Stimulated activated CD8-positive, alpha-beta memory T cell treated with anti-CD3 and anti-CD28 coated beads, Interleukin-4, amount 100 ng/mL, for 24 hours (primary cell): ENCODE measurements around the gene TNNI3K.
"Not testable (repeated sequence)": the region's sequence is repeated elsewhere in the genome, so short reads cannot be mapped to it uniquely, and the experiment has no call there.

ENCODE experiments used
- DNase-seq: peaks from one replicate; pipeline ENCODE4 v3.0.0-alpha.2; 2020; ENCODE audit warnings: low read depth

TNNI3K gene, protein sequence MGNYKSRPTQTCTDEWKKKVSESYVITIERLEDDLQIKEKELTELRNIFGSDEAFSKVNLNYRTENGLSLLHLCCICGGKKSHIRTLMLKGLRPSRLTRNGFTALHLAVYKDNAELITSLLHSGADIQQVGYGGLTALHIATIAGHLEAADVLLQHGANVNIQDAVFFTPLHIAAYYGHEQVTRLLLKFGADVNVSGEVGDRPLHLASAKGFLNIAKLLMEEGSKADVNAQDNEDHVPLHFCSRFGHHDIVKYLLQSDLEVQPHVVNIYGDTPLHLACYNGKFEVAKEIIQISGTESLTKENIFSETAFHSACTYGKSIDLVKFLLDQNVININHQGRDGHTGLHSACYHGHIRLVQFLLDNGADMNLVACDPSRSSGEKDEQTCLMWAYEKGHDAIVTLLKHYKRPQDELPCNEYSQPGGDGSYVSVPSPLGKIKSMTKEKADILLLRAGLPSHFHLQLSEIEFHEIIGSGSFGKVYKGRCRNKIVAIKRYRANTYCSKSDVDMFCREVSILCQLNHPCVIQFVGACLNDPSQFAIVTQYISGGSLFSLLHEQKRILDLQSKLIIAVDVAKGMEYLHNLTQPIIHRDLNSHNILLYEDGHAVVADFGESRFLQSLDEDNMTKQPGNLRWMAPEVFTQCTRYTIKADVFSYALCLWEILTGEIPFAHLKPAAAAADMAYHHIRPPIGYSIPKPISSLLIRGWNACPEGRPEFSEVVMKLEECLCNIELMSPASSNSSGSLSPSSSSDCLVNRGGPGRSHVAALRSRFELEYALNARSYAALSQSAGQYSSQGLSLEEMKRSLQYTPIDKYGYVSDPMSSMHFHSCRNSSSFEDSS

DNA sequence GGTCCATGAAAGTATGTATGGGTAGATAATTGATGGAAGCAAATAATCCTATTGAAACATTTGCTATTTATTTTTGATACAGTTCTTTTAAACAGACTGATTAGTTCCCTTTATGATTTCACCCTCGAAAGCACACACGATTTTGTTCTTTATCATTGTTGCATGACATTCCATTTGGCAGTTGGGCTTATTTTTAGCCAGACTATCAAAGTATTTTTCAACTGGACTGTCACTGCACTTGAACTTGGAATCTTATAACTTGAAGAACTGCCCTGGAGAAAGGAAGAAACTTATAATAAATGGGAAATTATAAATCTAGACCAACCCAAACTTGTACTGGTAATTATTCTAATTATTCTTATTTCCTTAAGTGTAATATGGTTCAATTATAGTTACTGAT lies at the start of gene TNNI3K:
Gene TNNI3K, plus strand, starts transcription at position 235 of the 400 bp plus-strand sequence. Its CDS starts 65 bp downstream, at position 300.
- DNase-seq = no peak

DNA sequence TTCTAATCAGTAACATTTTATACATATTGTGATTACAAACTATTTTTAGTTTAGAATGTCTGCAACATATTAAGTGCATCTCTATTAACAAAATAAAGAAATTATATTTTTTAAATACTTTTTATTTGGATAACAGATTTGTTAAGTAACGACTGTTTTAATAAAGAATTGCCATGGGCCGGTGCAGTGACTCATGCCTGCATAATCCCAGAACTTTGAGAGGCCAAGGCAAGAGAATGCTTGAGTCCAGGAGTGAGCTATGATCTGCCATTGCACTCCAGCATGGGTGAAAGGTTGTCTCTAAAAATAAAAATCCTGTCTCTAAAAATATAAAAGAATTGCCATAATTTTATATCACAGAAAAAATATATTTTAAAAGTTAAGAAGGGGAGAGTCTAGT lies 41.3 kb upstream of the TNNI3K start:
- no peak for DNase-seq

DNA sequence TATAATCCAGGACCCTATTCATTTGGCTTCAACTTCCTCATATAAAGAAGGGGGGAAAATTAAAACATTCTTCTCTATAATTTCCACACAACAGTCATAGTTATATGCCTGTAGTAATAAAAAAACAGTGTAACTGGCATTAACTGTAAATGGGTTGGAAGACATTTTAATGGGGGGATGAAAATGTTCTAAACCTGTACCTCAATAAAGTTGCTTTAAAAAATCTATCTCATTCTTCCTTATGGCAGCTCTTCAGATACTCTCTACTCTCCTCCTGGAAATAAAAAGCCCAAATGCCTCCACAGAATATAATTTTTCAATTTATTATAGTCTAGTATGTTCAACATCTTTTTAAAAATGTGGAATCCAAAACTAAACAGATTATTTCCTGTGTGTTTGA lies 39.8 kb upstream of the TNNI3K start:
- DNase-seq = no peak

DNA sequence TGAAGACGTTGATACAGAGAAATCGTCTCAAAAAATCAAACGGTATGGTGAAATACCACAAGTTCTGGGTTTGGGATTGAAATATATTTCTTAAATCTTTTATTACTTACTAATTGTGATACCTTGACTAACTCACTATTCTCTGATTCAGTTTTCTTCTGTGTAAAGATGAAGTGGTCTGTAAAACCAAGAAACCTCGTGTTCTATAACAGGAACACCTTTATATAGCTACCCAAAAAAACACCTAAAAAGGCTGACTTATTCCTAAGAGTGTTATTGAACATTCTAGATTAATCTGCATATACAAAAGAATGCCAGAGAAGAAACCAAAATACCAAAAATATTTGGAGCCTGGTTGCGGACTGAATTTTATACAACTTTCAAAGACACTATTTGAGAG lies 37.9 kb upstream of the TNNI3K start:
- DNase-seq = no peak

DNA sequence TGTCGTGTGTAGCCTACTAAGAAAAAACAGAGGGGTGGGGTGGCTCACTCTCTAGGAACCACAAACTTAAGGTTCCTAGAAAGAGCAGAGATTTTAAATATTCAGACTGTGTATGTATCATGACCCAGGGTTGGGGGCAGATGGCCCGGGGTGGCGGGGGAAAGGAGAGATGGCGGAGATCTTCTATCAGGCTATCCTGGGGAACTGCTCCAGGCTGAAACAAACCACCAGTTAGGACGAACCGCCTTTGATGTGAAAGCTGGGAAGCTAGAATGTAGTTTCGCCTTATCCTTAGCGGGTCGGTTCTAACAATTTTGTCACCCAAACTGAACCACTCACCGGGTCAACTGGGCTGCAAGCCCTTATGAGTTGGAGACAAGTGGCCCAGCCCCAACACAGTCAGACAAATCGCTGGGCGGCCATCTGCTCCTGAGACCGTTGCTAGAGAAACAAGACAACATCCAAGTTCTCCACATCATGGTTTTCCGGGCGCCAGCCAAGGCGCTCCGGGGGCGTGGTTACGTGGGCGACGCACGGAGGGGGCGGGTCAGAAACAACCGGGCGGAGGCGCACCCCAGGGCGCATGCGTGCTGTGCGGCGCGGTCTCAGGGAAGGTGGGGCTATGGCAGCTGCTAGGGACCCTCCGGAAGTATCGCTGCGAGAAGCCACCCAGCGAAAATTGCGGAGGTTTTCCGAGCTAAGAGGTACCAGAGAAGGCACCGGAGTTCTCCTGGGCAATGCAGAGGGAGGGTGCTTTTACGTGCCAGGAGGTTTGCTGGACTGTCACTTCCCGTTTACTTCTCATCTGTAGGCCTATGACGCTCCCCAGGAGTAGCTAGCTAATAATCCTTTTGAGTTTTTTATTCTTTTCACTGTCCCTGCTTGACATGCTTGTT lies 37.3 kb upstream of the TNNI3K start, which contains the start of the genes FPGT and LRRIQ3:
Gene FPGT, plus strand, starts transcription at position 586 of the 896 bp plus-strand sequence. Its CDS starts 37 bp downstream, at position 623.
Gene LRRIQ3, minus strand, starts transcription at position 520 of the 896 bp plus-strand sequence. CDS start 14,492 bp downstream, outside the sequence.
- DNase-seq = peak; percentile 94

DNA sequence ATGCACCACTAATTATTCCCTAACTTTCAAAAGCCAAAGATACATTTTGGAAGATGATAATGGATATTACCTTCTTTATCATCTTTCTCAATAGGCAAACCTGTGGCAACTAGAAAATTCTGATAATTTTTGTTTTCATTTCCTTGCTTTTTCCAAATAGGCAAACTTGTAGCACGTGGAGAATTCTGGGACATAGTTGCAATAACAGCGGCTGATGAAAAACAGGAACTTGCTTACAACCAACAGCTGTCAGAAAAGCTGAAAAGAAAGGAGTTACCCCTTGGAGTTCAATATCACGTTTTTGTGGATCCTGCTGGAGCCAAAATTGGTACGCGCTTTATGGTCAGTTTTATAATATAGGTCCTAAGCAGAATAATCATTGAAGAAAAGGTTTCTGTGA lies 35.7 kb upstream of the TNNI3K start:
- DNase-seq = no peak

DNA sequence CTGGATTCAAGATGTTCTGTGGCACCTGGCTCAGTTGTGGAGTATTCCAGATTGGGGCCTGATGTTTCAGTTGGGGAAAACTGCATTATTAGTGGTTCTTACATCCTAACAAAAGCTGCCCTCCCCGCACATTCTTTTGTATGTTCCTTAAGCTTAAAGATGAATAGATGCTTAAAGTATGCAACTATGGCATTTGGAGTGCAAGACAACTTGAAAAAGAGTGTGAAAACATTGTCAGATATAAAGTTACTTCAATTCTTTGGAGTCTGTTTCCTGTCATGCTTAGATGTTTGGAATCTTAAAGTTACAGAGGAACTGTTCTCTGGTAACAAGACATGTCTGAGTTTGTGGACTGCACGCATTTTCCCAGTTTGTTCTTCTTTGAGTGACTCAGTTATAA lies 29.9 kb upstream of the TNNI3K start:
- no peak for DNase-seq

DNA sequence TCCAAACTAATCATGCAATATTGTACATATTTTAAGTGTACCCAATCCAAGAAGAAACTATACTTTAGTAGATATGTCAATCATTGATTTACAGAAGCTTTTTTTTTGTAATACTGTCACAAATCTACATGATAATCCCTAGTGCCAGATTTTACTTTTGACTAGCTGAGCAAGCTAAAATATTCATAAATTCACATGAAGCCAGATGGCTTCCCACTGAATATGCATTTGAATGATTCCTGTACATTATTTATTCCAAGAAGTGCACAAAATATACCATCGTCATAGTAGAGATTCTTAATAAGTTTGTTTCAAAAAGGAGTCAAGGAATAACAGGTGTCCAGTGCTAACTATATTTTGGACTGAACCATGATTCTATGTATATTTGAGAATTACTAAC lies 20.0 kb upstream of the TNNI3K start:
- no peak for DNase-seq

DNA sequence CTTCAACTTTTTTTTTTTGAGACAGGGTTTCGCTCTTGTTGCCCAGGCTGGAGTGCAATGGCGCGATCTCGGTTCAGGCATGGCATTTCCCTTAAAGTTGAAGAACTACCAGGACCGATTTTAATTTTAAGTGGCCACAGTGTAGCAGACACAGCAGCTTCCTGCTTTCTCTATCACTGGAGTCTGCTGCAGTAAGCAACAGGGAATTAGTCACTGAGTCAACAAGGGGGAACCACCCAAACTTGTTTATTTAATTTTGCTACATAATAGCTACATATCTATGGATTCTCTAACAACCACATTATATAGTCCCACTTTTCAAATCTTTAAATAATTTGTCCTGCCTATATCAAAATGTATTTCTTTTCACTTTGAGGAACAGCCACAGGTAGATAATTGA lies 12.5 kb upstream of the TNNI3K start:
- DNase-seq = no peak

DNA sequence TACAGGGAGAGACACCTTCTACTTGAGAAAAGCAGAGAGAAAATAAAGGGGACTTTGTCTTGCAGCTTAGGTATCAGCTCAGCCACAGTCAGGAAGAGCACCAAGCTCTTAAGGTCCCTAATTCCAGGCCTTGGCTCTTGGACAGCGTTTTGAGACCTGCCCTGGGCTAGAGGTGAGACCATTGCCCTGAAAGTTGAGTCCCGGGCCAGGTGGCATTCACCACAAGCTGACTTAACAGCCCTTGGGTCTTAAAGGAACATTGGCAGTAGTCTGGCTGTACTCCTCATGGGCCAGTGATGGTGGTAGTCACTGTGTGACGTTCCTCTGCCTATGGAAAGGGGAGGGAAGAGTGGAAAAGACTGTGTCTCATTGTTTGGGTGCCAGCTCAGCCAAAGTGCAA lies 11.7 kb upstream of the TNNI3K start:
- no peak for DNase-seq

DNA sequence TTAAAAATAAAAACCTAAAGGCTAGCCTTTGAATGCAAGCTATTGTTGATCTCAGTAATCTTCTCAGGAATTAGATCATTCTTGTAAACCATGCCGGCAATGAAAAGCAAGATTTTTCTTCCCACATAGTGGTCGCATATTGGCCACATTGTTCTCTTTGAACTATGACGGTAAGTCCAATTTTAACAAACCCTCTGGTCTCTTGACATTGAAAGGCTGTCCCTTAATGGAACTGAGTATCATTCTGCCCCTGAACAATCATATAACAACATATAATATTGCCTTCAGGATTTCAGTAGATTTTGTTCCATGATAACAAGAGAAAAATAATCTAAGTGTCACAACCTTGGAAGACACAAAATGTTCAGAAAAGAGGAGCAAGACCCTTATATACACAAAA lies 1.3 kb downstream of the TNNI3K start:
- no peak for DNase-seq

DNA sequence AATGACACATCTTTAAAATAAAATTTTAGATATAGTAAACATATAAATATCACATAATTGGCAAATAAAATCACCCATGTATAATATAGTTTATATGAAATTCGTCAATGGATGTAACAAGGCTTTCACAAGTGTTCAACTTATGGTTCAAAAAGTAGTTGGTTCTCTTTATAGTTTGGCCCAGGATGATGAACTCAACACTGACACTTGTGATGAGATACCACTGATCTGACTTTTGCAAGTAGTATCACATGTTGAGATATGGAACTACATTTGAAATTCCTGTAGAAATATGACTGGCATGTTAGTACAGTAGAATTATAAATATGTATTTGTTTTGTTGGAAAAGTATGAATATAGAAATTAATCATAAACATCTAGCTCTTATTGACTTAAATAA lies 1.8 kb downstream of the TNNI3K start:
- no peak for DNase-seq

DNA sequence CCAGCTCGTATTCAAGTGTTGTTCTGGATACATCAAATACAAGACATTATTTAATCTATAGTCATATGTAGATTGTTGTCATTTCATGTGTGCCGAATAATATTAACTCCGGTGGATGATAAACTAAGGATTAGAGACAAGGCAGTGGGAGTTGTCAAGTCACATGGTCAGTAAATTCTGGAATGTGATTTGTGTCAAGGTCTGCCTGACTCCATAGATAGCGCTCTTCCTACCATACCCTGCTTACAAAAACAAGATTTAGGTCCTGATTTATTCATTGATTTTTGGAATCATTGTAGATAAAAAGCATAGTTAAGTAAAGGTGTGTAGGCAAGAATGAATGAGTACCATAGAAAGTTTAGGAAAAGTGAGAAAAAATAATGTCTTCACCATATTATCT lies 2.6 kb downstream of the TNNI3K start:
- no peak for DNase-seq

DNA sequence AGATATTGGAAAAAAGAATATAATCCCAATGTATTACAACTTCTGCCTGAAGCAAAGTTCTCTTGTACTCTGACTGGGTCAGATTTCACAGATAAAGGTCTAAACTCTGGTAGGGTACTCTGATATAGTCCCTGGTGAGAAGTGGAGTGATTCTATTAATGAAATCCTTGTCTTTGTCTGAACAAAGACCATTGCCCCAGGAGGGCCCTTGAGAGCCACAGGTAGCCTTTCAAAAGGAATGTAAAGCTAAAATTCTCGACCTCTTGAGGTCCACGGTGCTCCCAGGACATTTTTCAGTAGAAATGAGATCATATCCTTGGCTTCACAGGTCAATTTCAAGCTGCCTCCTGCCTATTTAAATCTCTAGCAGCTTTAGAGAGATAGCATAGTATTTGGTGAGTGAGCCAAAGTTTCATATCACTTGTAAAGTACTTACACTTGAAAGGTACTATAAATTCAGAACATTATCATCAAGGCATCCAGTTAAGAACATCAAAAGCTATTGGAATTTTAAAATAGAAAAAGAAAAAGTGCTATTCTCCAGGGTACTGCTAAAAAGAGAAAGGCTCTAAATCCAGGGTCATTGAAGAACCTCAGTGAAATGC lies 10.1 kb downstream of the TNNI3K start:
- no peak for DNase-seq

DNA sequence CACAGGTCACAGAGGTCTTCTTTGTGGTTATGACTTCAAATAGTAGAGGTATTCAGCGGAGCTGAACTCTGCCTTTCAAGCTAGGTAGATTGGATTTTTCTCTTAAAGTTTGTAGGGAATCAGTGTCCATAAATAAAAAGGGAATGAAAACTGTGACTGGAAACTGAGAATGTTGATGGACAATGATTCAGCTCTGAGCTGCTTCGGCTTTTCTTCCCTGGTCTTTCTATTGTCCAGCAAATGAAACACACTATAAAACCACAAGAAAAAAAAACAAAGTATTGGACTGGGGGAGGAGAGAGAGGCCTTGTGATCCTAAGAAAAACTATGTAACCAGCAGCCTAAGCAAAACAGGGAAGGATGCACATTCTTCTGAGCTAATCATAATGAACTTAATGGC lies 11.1 kb downstream of the TNNI3K start:
- no peak for DNase-seq

DNA sequence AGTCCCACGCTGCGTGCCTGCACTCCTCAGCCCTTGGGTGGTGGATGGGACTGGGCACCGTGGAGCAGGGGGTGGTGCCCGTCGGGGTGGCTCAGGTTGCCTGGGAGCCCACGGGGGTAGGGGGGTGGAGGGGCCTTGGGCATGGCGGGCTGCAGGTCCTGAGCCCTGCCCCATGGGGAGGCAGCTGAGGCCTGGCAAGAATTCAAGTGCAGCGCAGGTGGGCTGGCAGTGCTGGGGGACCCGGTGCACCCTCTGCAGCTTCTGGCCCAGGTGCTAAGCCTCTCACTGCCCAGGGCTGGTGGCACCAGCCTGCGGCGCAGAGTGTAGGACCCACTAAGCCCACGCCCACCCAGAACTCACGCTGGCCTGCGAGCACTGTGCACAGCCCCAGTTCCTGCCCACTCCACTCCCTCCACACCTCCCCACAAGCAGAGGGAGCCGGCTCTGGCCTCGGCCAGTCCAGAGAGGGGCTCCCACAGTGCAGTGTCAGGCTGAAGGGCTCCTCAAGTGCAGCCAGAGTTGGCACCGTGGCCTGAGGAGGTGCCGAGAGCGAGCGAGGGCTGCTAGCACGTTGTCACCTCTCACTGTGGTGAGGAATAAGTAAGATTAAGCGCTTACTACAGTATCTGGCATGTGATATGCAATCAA lies 12.8 kb downstream of the TNNI3K start:
- no peak for DNase-seq

DNA sequence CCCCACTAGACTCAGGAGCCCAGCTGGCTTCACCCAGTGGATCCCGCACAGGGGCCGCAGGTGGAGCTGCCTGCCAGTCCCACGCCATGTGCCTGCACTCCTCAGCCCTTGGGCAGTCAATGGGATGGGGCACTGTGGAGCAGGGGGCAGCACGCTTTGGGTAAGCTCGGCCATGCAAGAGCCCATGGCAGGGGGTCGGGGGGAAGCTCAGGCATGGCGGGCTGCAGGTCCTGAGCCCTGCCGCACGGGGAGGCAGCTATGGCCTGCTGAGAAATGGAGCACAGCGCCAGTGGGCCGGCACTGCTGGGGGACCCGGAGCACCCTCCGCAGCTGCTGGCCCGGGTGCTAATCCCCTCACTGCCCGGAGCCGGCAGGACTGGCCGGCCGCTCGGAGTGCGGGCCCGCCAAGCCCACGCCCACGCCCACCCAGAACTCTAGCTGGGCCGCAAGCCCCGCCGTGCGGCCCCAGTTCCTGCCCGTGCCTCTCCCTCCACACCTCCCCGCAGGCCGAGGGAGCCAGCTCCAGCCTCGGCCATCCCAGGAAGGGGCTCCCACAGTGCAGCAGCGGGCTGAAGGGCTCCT lies 18.1 kb downstream of the TNNI3K start:
- not testable (repeated sequence) for DNase-seq

DNA sequence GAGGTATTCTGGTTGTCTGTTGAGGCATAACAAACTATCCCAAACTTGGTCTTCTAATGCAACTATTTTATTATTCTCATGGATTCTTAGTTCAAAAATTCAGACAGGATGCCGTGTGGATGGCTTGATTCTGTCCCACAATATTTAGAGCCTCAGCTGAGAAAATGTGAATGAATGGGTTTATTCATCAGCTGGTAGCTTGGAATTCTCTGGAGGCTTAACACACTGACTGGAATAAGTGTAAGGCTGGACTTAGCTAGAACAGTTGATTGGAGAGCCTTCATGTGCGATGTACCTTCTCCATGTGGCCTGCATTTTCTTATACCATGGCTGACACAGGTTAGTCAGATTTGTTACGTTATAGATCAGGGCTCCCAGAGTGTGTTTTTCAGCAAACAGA lies 30.8 kb downstream of the TNNI3K start:
- DNase-seq = no peak

DNA sequence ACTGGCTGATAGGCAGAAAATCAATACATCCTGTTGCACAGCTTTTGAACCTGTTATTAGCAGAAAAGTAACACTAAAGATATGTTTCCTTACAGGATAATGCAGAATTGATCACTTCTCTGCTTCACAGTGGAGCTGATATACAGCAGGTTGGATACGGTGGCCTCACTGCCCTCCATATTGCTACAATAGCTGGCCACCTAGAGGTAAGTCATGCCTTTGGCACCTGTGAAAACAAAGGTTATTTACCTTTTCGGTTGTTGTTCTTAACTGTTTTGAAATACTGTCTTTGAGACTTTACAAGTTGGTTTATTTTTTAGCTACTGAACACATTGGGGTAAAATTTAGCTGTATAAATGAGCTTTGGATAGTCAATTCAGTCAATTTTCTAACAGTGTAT lies 36.3 kb downstream of the TNNI3K start:
- no peak for DNase-seq

DNA sequence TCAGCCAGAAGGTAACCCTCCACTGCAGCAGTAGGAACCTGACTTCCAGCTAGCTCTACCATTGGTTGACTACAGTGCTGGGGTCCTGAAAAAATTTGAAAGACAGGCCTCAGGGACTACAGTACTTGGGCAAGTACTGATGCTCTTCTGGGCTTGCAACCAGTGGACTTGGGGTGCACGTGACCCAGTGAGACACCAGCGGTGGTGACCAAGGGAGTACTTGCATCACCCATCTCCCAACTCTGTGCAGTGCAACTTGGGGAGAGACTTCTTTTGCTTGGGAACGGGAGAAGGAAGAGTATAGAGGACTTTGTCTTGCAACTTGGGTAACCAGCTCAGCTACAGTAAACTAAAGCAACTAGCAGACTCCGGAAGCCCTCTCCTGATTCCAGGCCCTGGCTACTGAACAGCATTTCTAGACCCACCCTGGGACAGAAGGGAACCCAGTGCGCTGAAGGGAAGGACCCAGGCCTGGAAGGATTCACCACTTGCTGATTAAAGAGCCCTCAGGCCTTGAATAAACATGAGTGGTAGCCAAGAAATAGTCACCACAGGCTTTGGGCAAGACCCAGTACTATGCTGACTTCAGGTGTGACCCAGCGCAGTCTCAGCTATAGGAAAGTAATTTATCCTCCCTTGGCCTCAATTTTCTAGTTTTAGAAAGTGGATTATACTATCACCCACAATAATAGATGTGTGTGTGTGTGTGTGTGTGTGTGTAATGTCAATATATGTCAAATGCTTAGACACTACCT lies 45.6 kb downstream of the TNNI3K start:
- DNase-seq = no peak
